ENCODE results near the gene PRLHR.
A peak's percentile ranks its signal among the peaks of the same experiment; 100 is the strongest.
"Not testable (repeated sequence)": the region's sequence is repeated elsewhere in the genome, so short reads cannot be mapped to it uniquely, and the experiment has no call there.

The PRLHR gene

DNA sequence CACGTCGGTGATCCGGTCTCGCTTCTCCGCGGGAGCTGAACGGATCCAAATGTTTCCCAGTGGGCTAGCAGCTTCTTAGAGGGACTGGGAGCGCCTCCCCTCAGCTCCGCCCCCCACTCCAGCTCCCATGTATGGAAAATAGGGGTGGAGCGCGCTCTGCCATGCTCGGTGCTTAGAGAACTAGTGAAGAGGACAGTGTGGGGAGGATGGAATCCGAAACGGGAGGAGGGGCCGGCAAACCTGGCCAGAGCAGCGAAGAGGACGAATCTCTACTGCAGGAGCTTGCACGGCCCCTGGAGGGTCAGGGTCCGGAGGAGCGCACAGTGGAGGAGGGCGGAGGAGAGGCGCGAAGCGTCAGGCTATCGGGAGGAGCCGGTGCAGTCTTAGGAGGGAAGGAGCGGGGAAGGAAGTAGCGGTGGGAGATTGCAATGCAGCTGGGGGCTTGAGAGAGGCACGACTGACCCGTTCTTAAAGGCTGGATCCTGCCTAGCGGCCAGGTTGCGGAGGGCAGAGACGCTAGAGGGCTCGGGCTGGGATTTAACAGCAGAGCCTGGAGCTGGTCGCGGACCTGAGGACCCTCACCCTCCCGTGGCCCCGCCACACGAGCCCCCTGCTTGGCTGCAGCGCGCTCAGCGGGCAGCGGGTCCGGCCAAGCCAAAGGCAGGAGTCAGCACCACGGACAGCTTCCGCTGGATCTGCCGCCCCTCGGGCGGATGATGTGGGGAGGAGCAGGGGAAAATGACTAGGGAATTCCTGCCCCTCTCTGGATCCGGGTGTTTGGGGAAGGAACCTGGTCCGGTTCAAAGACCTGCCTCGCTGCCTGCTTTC, at the start of gene PRLHR:
PRLHR (minus strand) TSS at position 51 of the 828 bp plus-strand sequence. CDS start 404 bp downstream, outside the sequence.
- no peak for DNase-seq

DNA sequence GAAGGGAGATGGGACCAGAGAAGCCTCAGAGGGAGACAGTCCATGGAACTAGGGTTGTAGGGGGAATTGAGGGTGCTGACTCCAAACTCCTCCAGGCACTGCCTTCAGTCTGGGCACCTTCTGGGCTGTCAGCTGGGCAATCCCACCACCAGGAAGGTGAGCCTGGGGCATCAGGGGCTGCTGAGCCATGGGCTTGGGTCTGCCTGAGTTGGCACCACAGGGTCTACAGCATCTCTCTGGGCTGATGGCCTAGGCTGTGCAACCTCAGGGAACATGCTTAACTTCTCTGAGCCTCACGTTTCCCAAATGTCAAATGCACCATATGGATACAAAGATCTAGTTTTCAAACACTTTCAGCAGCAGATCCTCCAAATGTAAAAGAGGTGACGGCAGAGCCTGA, 46.8 kb upstream of the PRLHR start:
- no peak for DNase-seq

- DNase-seq, result no peak
Observed at GRCh38 chr10:118638680-118639079, 43.2 kb upstream of the PRLHR start.

DNA sequence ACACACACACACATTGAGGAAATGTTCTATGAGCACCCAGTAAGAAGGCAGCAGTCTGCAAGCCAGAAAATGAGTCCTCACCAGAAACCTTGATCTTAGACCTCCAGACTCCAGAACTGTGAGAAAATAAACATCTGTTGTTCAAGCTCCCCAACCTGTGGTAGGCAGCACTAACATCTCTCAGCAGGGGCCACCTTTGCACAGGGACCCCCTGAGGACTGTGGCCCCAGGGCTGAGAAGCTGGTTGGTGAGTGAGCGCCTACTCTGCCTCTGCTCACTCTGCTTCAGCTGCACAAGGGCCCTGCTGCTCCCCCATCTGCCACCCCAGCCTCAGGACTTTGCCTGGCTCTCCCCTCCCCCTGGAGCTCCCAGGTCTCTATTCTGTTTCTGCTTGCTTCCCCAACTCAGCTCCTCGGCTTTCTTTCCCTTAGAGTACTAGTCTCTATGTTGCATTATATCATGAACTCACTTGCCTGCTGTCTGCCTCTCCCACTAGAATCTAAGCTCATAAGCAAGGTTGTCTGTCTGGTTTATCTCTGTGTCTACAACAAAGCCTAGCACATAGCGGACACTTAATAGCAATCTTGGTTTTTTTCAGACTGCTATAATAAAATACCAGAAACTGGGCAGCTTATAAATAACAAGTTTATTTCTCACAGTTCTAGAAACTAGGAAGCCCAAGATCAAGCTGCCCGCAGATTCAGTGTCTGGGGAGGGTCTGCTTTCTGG, 40.4 kb upstream of the PRLHR start:
- no peak for DNase-seq

DNA sequence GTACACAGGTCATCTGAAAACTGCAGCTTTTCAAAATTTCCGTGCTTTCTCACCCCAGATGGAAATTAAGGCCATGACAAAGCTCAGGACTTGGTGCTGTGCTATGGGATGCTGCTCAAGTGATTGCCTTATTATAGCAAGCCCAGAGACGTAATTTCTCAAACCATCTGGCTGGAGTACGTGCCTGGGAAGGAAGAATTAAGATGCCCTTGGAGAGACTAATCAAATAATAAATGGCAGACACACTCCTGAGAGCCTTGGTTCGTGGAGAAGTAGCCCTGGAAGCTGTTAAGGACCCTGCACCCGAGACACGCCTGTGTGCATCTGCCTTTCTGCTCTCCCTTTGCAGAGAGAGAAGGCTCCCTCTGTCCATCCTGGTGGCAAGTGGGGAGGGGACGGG, 38.3 kb upstream of the PRLHR start:
- DNase-seq, result no peak

GRCh38 chr10:118629211-118629610, 33.8 kb upstream of the PRLHR start:
- no peak for DNase-seq

GRCh38 chr10:118628397-118628796, 32.9 kb upstream of the PRLHR start:
- DNase-seq, result no peak

- no peak for DNase-seq
Observed at GRCh38 chr10:118626953-118627352, 31.5 kb upstream of the PRLHR start.

DNA sequence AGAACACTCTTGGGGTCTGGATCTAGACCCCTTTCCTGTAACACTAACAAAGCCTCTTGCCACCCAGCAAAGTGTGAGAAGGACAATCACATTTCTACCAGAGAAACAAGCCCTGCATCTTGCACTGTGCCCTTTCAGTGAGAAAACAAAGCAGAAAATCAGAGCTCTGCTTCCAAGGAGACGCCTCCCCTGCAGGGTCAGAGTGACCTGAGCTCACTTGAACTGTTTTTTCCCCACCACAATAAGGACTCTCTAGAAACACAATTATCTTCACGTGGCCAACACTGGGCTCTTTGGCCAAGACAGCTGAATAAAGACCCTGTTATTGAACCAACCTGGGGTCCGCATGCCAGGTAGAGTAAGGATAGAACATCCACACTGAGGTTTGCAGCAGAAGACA, 30.1 kb upstream of the PRLHR start:
- no peak for DNase-seq

DNA sequence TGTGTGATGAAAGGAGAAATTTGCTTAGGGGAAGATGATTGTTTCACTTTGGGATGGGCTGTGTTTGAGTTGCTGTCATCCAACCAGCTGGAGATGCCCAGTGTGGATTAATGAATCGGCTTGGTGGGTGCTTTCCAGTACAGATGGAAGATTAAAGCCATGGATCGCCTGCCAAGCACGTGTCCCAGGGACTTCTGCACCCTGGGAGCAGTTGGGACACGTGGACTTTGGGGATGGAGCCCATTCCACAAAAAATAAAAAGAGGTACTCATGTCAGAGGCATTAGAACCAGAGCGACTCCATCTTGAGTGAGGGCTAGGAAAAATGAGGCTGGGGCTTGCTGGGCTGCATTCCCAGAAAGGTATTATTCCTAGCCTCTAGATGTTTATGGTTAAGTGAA, 29.3 kb upstream of the PRLHR start:
- DNase-seq, result no peak

- no peak for DNase-seq
Observed at GRCh38 chr10:118621304-118621942, 26.0 kb upstream of the PRLHR start.

DNA sequence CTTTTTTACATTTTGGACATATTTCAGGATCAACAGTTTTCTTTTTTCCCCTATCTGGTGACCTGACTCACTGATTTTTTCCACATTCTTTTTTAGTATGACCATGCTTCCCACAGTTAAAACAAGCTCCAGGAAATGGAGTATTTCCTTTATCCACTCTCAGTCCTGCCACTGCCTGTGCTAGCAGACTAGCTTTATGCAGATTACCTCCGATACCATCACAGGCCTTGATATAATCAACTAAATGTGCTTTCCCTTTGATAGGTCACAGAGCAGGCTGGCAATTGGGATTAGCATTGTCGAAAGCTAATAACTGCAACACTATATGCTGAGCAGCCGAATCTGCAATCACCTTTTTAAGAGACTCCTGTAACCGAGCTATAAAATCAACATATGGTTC, 18.4 kb upstream of the PRLHR start:
- DNase-seq, result not testable (repeated sequence)

DNA sequence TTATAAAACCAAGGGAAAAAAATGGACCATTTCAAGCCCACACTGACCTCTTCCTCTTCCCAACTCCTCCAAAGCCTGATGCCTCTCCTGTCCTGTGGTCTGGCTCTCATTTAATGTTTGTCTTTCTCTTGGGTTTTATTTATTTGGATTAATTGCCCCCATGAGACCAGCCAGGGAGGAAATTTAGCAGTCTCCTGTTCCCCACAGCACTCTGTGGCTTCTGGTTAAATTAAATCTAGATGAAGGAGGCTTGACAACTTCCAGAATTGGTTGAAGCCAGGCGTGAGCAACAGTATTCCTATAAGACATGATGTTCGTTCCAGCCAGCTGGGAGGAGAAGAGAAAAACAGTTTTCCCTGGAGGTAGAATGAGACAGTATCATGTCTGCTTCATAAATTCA, 15.1 kb upstream of the PRLHR start:
- DNase-seq, result no peak

- no peak for DNase-seq
Observed at GRCh38 chr10:118607768-118608354, 12.4 kb upstream of the PRLHR start.

- no peak for DNase-seq
Observed at GRCh38 chr10:118605694-118606093, 10.2 kb upstream of the PRLHR start.

GRCh38 chr10:118596426-118597124, 1.1 kb upstream of the PRLHR start:
- no peak for DNase-seq

GRCh38 chr10:118595064-118595420, 406 bp downstream of the PRLHR start:
- DNase-seq, result no peak

GRCh38 chr10:118594392-118595063, 920 bp downstream of the PRLHR start:
- peak; percentile 24 for DNase-seq

DNA sequence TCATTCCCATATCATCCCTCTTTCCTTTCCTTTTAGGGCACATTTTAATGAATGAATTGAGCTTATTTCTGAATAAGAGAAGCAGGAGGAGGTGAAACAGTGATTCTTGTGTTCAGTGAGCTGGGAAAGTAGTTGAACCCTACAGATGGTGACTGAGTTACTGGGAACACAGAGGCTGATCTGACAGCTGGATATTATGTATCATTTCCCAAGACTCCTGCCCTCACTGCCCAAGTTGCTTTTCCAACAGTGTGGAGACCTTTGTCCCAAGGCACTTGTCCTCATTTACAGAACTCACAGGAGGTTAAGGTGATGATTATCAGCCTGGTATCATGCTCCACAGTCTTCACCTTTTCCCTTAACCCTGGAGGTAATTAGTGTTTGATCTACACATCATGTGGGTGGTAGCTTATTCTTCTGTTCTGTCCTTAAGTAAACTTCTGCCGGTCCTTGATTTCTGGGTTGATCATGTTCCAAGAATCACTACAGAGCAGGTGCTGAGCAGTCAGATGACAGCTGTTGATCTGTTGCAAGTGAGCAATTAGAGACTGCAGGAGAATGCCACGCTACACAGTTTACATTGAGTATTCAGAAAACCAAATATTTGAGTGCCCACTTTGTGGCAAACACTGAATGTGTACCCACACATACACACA, 2.6 kb downstream of the PRLHR start:
- DNase-seq, result no peak

- no peak for DNase-seq
Observed at GRCh38 chr10:118590334-118590733, 5.1 kb downstream of the PRLHR start.

DNA sequence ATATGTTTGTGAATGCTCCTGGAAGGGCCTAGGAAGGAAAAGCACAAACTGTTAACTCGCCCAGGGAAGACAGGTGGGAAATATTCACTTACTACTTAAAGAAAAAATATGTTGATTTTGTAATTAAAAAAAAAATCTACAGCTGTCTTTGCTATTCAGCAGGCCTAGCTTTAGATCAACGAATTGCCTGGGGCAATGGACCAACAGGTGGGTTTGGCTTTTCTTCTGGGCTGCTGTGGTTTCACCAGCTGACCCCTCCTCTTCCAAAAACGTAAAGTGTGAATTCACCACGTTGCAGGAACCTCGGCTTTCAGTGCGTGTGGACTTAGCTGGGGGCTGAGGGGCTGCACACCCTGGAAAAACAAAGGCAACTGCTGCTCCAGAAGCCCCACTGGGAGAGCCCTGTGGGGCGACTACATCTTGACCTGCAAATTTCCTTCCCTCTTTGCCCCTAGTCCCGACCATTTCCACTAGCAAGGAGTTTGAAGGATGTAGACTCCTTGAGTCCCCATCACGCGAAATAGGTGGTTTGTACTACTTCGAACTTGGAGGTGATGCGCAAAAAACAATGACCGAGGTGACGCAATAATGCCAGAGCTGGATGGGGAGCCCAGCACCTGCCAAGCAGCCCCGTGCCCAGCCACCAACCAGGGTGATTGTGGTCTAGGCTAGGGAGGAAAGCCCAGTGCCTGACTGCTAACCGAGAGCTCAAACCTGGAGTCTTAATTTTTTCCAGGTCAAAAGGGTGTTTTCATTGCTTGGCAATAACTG, 7.4 kb downstream of the PRLHR start:
- DNase-seq, result no peak
